Tibial artery (tissue), 4 donors: ENCODE measurements around the gene TMOD3.

Source experiments
- DNase-seq, 2 donors: peaks; one replicate each; pipeline ENCODE4 v3.0.0-alpha.2; 2019
- H3K27ac ChIP-seq, 2 donors: fragments of 200-600 bp; sonication (generic) in 1 of 2; 1 replicate in 1 of 2; 2 replicates in 1 of 2; pipeline ENCODE4 v1.5.1; 2018 to 2019; ENCODE audit warnings: mild to moderate bottlenecking in 1 of 2
- H3K27me3 ChIP-seq, 2 donors: fragments of 200-600 bp; sonication (generic) in 1 of 2; one replicate each; pipeline versions ENCODE4 v1.5.1 to v1.6.0; 2016 to 2019
- H3K36me3 ChIP-seq, 3 donors: fragments of 200-600 bp; sonication (generic) in 2 of 3; one replicate each; pipeline ENCODE4 v1.5.1; 2016 to 2019; ENCODE audit warnings: mild to moderate bottlenecking in 2 of 3
- H3K4me1 ChIP-seq, 4 donors: fragments of 200-600 bp; sonication (generic) in 2 of 4; 1 replicate in 3 of 4; 2 replicates in 1 of 4; pipeline ENCODE4 v1.5.1; 2016 to 2019
- H3K4me3 ChIP-seq, 2 donors: fragments of 200-600 bp; sonication (generic) in 1 of 2; 1 replicate in 1 of 2; 2 replicates in 1 of 2; pipeline ENCODE4 v1.5.1; 2018 to 2019; ENCODE audit warnings: mild to moderate bottlenecking in 2 of 2
- H3K9me3 ChIP-seq, 3 donors: fragments of 200-600 bp; sonication (generic) in 1 of 3; one replicate each; pipeline ENCODE4 v1.5.1; 2016 to 2019
- intact Hi-C: fragments of 100-400 bp; cut with DNase I; formaldehyde crosslinking; loops from one replicate; pipeline ENCODE4 v1.15.0; 2023; ENCODE audit warnings: low total_unique reads
- TF ChIP-seq, protein P1 (sequence below), 2 experiments: fragments of 200-600 bp in 1 of 2; fragments of 450-650 bp in 1 of 2; IDR thresholded peaks; one replicate each; pipeline ENCODE4 v1.5.1; 2017 to 2019; ENCODE audit warnings: antibody characterized with exemption in 2 of 2, mild to moderate bottlenecking in 1 of 2, moderate library complexity in 1 of 2

Gene TMOD3

DNA sequence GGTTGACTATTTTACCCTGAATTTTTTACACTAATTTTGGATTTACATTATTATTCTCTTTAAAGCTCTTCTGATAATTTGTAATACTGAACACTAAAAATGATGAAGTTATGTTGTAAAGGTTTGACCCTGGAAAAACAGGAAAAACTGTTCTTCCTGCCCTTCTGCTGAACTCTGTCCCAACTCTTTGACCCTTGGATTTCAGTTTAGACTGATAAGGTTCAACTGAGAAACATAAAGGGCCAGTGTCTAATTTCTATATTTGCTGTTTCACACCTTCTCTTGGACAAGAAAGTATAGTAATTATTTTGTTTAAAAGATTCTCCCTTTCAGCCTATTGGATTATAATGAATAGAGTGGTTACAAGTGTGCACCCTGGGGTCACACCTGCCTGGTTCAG is 12.8 kb upstream of the TMOD3 start:
- Histone ChIP-seq H3K36me3 (peaks cover 0 to 11% (median 0%) of the 10 kb centered on the region in 3 donors), H3K27me3 (no peaks in the 10 kb centered on the region)
- TF ChIP-seq, protein P1, sequence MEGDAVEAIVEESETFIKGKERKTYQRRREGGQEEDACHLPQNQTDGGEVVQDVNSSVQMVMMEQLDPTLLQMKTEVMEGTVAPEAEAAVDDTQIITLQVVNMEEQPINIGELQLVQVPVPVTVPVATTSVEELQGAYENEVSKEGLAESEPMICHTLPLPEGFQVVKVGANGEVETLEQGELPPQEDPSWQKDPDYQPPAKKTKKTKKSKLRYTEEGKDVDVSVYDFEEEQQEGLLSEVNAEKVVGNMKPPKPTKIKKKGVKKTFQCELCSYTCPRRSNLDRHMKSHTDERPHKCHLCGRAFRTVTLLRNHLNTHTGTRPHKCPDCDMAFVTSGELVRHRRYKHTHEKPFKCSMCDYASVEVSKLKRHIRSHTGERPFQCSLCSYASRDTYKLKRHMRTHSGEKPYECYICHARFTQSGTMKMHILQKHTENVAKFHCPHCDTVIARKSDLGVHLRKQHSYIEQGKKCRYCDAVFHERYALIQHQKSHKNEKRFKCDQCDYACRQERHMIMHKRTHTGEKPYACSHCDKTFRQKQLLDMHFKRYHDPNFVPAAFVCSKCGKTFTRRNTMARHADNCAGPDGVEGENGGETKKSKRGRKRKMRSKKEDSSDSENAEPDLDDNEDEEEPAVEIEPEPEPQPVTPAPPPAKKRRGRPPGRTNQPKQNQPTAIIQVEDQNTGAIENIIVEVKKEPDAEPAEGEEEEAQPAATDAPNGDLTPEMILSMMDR (IDR thresholded peaks at IDR 0.05) = no peak

DNA sequence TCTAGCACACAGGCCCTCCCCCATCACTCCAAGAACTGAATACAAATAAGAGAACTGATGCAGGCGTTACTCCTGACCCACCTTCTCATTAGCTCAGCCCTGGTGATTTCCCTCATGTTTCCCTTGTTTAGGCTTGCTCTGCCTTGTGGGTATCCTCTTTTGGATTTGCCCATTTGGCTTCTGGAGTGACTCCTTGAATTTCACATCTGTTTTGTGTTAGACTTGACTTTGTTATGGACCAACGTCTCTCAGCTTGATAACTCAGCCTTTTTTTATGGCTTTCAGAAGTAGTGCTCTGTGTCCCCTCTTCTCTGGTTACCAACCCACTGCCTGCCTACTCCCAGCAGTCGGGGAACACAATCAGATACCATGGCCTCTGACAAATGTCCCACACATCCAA is 11.3 kb upstream of the TMOD3 start:
- Histone ChIP-seq H3K9me3 (peaks cover 3 to 8% (median 7%) of the 10 kb centered on the region in 3 donors), H3K27me3 (no peaks in the 10 kb centered on the region), H3K4me1 (no peaks in the 10 kb centered on the region), H3K4me3 (no peak overlapping the region), H3K36me3 (peaks cover 0 to 11% (median 0%) of the 10 kb centered on the region in 3 donors), H3K27ac (no peak overlapping the region)
- DNase-seq = no peak
- intact Hi-C loops = no loop called here
- TF ChIP-seq, protein P1 (IDR thresholded peaks at IDR 0.05) = no peak

More for the DNA sequence above, 12.8 kb upstream of the TMOD3 start:
- intact Hi-C loops = no loop called here
- Histone ChIP-seq H3K4me3 (no peak overlapping the region), H3K9me3 (peaks cover 3 to 7% (median 6%) of the 10 kb centered on the region in 3 donors), H3K27ac (no peak overlapping the region), H3K4me1 (no peaks in the 10 kb centered on the region)
- DNase-seq = no peak

DNA sequence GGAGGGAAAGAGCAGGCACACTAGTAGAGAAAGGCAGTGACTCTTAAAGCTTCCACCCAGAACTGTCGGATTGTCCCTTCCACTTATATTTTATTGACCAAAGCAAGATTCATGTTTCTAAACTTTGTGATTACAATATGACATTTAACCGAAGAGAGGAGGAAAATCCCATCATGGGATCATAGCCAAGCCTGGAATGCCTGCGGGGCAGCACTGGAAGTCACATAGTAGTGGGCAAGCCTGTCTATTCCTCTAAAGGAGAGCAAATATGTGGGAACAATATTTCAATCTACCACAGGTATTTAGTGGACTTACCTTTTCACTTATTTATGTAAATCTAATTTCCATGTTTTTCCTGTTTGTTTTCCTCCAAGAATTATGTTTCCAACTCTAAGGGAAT is 3.8 kb upstream of the TMOD3 start:
- Histone ChIP-seq H3K4me1 (peaks cover 0 to 9% (median 3%) of the 10 kb centered on the region in 4 donors), H3K27ac (no peak overlapping the region), H3K9me3 (peaks cover 3 to 8% (median 7%) of the 10 kb centered on the region in 3 donors), H3K4me3 (no peak overlapping the region), H3K36me3 (no peaks in the 10 kb centered on the region), H3K27me3 (no peaks in the 10 kb centered on the region)
- DNase-seq = no peak
- intact Hi-C loops = no loop called here
- TF ChIP-seq, protein P1 (IDR thresholded peaks at IDR 0.05) = no peak

DNA sequence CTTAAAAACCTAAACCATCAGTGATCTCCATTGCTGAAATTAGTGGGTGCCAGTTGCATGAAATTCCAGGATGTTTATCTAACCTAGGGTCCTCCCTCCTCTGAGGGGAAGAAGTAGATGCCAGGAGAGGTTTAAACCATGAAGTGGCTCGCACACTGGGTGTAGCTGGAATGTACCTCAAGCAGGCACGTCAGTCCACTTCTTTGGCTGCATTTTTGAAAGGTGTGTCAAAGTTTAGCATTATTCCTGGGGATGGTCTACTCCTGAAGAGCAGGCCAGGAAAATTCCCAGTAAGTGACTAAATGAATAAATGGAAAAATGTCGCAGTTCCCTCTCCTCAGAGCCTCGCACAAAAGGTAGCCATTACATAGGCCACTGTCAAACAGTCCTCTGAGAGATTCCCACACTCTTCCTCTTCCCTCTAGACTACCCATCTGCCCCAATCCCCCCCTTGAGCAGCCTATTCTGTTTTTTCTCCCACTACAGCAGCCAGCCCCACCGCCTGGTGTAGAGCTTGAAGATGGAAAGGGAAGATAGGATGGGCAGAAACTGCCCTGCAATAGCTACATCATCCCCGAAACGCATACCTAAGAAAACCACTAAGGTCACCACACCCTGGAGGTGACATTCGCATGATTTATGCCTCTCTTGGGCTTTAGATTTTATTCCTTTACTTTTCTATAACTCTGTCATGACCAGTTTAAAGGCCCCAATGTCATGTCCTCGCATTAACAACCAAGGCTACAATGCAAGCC is 655 bp upstream of the TMOD3 start:
- Histone ChIP-seq H3K4me1 (peaks cover 0 to 36% (median 11%) of the 10 kb centered on the region in 4 donors), H3K9me3 (no peaks in the 10 kb centered on the region), H3K27me3 (no peaks in the 10 kb centered on the region), H3K4me3 (peak overlapping the region; percentile 87 to 95), H3K27ac (peak overlapping the region; percentile 95), H3K36me3 (no peaks in the 10 kb centered on the region)
- no peak for DNase-seq
- intact Hi-C loops = no loop called here
- TF ChIP-seq, protein P1 (IDR thresholded peaks at IDR 0.05) = no peak

DNA sequence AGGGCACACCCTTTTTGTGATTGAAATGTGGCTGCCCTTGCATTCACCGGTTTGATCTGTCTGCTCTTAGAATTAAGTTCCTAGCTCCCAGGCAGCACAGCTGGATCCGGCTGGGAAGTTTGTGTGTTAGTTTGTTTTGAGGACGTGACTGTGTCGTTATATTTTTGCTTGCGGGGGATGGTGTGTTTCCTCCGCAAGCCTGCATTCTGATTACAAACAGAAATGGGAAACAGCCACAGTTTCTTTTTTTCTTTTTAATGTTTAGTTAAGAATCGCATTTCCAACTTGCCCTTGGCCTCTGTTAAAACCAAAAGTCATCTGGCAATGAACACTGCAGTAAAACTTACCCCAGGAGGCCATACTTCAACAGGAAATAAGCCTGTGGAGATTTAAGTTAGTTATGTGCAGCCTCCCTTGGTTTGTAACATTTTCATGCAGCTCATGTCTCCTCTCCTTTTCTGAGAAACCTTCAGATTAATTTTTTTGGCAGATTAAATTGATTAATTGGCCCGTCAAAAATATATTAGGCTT is 888 bp downstream of the TMOD3 start:
- intact Hi-C loops = no loop called here
- Histone ChIP-seq H3K36me3 (no peaks in the 10 kb centered on the region), H3K4me3 (peak overlapping the region; percentile 87 to 95), H3K27me3 (no peaks in the 10 kb centered on the region), H3K27ac (peak overlapping the region; percentile 95), H3K4me1 (peaks cover 0 to 48% (median 14%) of the 10 kb centered on the region in 4 donors), H3K9me3 (no peaks in the 10 kb centered on the region)
- TF ChIP-seq, protein P1 (IDR thresholded peaks at IDR 0.05) = no peak
- DNase-seq = no peak
